LNCAP (cell line): ENCODE measurements around the gene UBE2H.

ENCODE experiments used
- TF ChIP-seq, protein P1 (sequence below): fragments of 450-650 bp; IDR thresholded peaks from 2 replicates; pipeline ENCODE4 v1.5.1; 2017; ENCODE audit warnings: mild to moderate bottlenecking

The UBE2H gene

DNA sequence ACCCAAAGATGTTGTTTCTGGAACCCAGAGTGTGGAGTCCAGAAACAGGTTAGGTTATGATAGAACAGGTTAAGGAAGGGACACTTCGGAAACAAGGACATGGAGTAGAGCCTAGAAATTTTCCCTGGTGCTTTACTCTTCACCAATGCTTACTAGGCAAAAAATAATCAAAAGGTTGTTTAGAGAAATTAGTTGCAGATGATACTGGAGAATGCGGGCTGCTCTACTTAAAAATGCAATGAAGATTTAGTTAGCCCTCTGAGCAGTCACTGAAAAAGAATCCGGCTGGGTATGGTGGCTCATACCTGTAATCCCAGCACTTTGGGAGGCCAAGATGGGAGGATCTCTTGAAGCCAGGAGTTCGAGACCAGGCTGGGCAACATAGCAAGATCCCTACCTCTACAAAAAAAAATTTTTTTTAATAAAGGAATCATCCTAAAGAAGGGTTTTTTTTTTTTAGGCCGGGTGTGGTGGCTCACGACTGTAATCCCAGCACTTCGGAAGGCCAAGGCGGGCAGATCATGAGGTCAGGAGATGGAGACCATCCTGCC is 3.3 kb upstream of the UBE2H start:
- TF ChIP-seq, protein P1, sequence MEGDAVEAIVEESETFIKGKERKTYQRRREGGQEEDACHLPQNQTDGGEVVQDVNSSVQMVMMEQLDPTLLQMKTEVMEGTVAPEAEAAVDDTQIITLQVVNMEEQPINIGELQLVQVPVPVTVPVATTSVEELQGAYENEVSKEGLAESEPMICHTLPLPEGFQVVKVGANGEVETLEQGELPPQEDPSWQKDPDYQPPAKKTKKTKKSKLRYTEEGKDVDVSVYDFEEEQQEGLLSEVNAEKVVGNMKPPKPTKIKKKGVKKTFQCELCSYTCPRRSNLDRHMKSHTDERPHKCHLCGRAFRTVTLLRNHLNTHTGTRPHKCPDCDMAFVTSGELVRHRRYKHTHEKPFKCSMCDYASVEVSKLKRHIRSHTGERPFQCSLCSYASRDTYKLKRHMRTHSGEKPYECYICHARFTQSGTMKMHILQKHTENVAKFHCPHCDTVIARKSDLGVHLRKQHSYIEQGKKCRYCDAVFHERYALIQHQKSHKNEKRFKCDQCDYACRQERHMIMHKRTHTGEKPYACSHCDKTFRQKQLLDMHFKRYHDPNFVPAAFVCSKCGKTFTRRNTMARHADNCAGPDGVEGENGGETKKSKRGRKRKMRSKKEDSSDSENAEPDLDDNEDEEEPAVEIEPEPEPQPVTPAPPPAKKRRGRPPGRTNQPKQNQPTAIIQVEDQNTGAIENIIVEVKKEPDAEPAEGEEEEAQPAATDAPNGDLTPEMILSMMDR, result no peak

DNA sequence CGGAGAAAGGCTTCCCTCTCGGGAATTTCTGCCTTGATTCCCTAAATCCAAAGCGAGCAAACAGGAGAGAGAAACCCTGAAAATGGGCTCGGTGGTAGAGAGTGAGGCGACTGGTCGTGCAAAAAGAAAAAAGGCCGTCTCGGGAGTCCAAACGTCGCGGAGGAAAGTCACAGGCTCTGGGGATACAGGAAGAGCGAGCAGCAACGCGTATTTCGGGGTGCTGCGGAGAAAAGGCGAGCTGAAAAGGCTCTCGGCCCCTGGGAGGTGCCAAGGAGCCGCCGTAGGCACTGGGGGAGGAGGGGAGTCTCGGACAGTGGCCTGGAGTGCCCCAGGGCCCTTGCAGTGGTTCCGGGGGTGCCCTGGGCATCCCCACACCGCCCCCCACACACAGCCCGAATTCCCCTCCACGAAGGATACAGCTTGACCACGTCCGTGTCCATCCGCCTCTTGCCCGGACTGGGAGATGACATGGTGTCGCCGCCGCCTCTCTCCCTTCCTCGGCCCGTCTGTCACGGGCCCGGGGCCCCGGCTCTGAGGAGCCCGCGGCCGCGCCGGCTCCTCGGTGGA is 591 bp downstream of the UBE2H start:
- TF ChIP-seq, protein P1, result no peak

DNA sequence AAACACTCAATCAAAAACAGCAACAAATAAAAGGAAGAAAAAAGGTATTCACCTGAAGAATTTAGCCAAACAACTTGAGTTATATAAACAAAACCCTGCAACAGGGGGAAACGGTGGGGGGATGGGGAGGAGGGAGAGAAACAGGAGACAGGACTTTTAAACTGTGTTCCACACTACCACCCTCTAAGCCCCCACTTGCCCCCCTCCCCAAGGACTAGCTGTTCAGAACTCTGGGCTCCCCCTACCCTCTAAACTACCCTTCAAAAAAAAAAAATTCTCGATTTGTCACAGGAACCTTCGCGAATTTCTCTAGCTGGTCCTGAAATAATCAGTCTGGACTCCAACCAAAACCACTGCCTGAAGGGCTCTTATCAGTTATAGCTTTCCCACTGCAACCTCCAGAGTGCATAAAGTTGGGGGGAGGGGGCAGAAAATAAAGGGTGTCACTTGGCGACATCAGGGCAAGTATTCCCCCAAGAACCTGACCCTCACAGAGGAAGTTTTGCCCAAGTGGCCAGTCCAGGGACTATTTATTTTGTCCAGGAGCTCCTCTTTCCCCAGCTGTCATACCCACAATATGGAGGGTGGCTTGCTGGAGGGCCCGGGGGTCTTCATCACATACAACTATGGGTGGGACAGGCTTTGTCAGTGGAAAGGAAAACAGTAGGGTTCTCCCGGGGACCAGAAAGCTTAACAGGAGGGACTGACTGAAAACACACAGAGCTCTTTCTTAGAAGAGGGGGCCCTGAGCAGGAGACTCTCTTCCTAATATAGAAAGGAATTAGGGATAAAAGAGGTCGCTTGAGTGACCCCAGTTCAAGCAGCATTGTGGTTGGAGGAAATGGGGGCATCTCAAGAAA is 1.3 kb downstream of the UBE2H start:
- TF ChIP-seq, protein P1, result no peak

DNA sequence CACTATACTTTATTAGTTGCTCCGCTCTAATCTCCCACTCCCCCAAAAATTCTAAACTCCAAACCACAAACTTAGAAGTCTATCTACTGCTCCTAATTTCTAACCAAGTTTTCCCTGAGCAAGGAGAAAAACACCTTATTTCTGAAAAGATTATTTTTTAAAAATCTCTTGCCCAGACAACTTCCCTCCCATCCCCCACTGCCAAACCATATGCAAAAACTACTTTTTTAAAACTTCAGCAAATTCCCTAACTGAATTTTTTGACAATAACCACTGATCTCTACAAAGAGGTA is 1.9 kb downstream of the UBE2H start:
- TF ChIP-seq, protein P1, result no peak

DNA sequence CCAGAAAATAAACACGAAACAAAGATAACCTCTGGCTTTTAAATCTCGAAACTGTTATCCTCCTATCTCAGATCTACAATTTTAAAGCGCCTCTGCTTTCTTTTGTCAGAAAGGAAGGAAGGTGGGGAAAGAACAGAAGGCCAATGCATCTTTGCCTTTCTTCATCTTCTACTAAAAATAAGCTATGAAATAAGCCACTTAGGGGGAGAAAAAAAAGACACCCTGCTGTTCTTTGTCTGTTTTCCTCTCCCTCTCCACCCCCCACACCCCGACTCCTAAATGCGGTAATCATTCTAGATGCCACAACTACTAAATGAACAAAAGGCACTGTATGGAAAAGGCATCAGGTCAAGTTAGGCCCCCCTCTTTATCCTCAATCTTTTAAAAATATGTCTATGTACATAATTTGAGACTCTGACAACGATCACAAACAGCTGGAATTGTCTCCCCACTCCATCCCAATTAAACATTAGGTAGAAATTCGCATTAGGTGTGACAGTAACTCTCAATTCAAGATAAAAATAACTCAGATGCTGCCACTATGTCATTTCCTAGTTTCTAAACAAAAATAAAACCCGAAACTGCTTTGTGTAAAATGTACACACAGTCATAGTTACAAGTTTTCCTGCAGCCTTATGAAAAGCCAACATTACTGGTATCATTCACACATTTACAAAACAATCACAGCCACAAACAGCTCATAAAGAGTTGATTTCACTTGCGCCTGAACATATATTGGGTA is 2.4 kb downstream of the UBE2H start:
- TF ChIP-seq, protein P1, result no peak

DNA sequence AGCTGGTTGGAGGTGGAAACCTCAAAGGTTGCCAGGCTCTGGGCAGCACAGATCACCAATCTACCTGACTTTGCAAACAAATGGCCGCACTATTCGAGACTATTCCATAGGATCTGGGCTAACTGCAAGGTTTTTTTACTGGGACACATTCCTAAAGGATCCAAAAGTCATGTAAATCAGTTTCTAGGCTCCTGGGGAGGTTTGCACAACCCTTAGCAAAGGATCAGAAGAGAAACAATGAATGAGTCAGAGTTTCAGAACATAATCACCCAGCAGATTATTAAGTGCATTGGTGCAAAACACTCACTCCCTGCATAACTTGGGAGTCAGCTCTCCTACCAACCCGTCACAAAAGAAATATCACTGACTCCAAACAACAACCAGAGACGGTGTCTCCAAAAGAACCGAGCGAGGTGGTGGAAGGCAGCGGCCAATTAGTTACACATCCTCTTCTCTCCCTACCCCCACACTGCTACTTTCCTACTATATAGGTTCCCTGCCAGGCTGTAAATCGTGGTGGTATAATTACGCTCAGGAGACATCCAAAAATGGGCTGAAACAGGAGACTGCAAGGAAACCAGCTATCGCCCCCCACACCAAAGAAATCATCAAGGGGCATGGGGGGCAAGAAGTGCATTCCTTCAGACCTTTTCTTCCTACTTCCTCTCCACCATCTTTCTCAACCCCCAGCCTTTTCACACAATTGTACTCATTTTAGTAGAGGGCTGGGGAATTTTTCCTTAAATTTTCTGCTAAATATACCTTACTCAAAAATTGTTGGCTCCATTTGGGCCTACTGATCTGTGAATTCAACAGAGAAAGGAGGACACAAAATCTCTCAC is 3.2 kb downstream of the UBE2H start:
- TF ChIP-seq, protein P1, result no peak

DNA sequence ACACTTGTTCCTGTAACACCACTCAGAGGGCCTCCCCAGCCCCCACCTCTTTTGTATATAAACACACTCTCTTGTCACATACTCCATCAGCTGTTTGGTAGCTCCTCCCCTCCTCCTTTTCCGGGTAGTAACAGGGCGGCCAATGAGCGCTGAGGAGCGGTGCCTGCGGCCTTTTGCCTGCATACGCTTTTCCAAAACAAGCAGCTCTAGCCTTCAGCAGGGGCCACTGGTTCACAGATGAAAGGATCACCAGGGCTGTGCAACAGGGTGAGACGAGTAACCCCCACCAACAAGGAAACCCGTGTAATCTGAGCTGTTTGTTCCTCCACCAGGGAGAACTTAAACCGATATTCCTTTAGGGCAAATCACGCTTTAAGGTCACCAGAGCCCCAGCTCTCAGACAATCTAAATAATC is 3.9 kb downstream of the UBE2H start:
- TF ChIP-seq, protein P1, result no peak
